Endothelial cell of umbilical vein (primary cell): Measurements from ENCODE around the gene CCDC14. TPM values are rescaled to one million over a fixed set of nuclear protein-coding genes. Genes with fewer than 3 reads are reported as not detected.
A peak's percentile ranks its signal among the peaks of the same experiment; 100 is the strongest.
"Not testable (repeated sequence)": the region's sequence is repeated elsewhere in the genome, so short reads cannot be mapped to it uniquely, and the experiment has no call there.

Experiments
- BruUV-seq: library from RNA; stranded (reverse); fragments of 400-500 nt; replicated peaks from 2 replicates; lab custom pipeline; 2021; lab: Mats Ljungman, UMichigan
- CTCF ChIA-PET: fragments of 300-600, 350-600 bp; sonication (Branson Sonifier 250); formaldehyde crosslinking; loops from one replicate; lab custom pipeline; 2021; ENCODE audit warnings: antibody characterized with exemption, inconsistent platforms; lab: Charles Lee
- POLR2A ChIA-PET: fragments of 300-600, 350-600 bp; sonication (Branson Sonifier 250); formaldehyde crosslinking; loops from one replicate; lab custom pipeline; 2021; ENCODE audit warnings: antibody characterized with exemption, inconsistent platforms; lab: Charles Lee
- DNase-seq: peaks from one replicate; pipeline ENCODE4 v3.0.0-alpha.2; 2011; ENCODE audit warnings: low read depth, low spot score
- FAIRE-seq: peaks from 2 replicates; lab custom pipeline; 2011; peaks lifted over from hg19 to GRCh38; lab: Jason Lieb, UNC
- H2AFZ ChIP-seq: 2 replicates; pipeline ENCODE4 v1.6.0; 2012; ENCODE audit warnings: low read depth, low read length, control low read depth, inconsistent platforms
- H3K27ac ChIP-seq: 2 replicates; pipeline ENCODE4 v1.5.1; 2011; ENCODE audit warnings: low read depth, mild to moderate bottlenecking, control low read depth, low read length, moderate library complexity; ENCODE audit not compliant: insufficient read depth
- H3K27me3 ChIP-seq, 2 experiments: 2 replicates each; pipeline versions ENCODE4 v1.6.0 to v1.6.1; 2011; ENCODE audit warnings: low read length in 2 of 2, mixed read lengths in 1 of 2; ENCODE audit not compliant: control insufficient read depth in 2 of 2, insufficient read depth in 2 of 2
- H3K36me3 ChIP-seq, 2 experiments: 2 replicates in 1 of 2; 3 replicates in 1 of 2; pipeline ENCODE4 v1.5.1; 2011; ENCODE audit warnings: low read length in 2 of 2, mild to moderate bottlenecking in 1 of 2, moderate library complexity in 1 of 2; ENCODE audit not compliant: control insufficient read depth in 2 of 2, insufficient read depth in 2 of 2; ENCODE audit errors: extremely low read depth in 1 of 2
- H3K4me1 ChIP-seq: 3 replicates; pipeline ENCODE4 v1.5.1; 2011; ENCODE audit warnings: mild to moderate bottlenecking, low read length; ENCODE audit not compliant: control insufficient read depth, insufficient read depth; ENCODE audit errors: extremely low read depth
- H3K4me2 ChIP-seq: 2 replicates; pipeline ENCODE4 v1.6.1; 2011; ENCODE audit warnings: low read length, control low read depth, mixed read lengths; ENCODE audit not compliant: insufficient read depth
- H3K4me3 ChIP-seq, 3 experiments: fragments of 200-600 bp in 1 of 3; sonication (generic), shearing (Covaris generic) in 1 of 3; replicated peaks in 1 of 3; 2 replicates each; pipeline ENCODE4 v1.5.1; 2011 to 2016; ENCODE audit warnings: control low read depth in 3 of 3, low read length in 3 of 3, mild to moderate bottlenecking in 2 of 3, inconsistent platforms in 1 of 3, low read depth in 1 of 3, moderate library complexity in 1 of 3; ENCODE audit not compliant: insufficient read depth in 1 of 3
- H3K79me2 ChIP-seq: 2 replicates; pipeline ENCODE4 v1.6.0; 2012; ENCODE audit warnings: low read length, inconsistent platforms; ENCODE audit not compliant: control insufficient read depth, insufficient read depth
- H3K9ac ChIP-seq: replicated peaks from 2 replicates; pipeline ENCODE3; 2011; ENCODE audit warnings: low read length, control low read depth; ENCODE audit not compliant: insufficient read depth; ENCODE audit errors: extremely low read depth
- H3K9me1 ChIP-seq: replicated peaks from 3 replicates; pipeline ENCODE4 v1.6.0; 2011; ENCODE audit warnings: mild to moderate bottlenecking, low read length; ENCODE audit not compliant: control insufficient read depth, insufficient read depth; ENCODE audit errors: extremely low read depth
- H3K9me3 ChIP-seq: replicated peaks from 2 replicates; pipeline ENCODE4 v1.5.1; 2012; ENCODE audit warnings: low read length, inconsistent platforms; ENCODE audit not compliant: control insufficient read depth, insufficient read depth
- H4K20me1 ChIP-seq: replicated peaks from 2 replicates; pipeline ENCODE3; 2011; ENCODE audit warnings: mild to moderate bottlenecking, low read length; ENCODE audit not compliant: control insufficient read depth, insufficient read depth; ENCODE audit errors: extremely low read depth
- CTCF ChIP-seq, 2 donors: IDR thresholded peaks; 1 replicate in 1 of 2; 2 replicates in 1 of 2; pipeline ENCODE4 v1.5.1; 2011; ENCODE audit warnings: low read length in 2 of 2, mild to moderate bottlenecking in 2 of 2, moderate library complexity in 2 of 2, control low read depth in 1 of 2, inconsistent platforms in 1 of 2, low read depth in 1 of 2; ENCODE audit not compliant: insufficient read depth in 1 of 2; ENCODE audit errors: extremely low read depth in 1 of 2
- EZH2 ChIP-seq: IDR thresholded peaks from 2 replicates; pipeline ENCODE4 v1.6.1; 2012; ENCODE audit warnings: borderline replicate concordance, low read depth, mild to moderate bottlenecking, moderate library complexity, low read length, inconsistent platforms; ENCODE audit not compliant: severe bottlenecking
- FOS ChIP-seq: IDR thresholded peaks from 2 replicates; pipeline ENCODE4 v1.6.1; 2011; ENCODE audit warnings: mild to moderate bottlenecking, low read length, moderate library complexity, borderline replicate concordance; ENCODE audit not compliant: insufficient read depth
- GATA2 ChIP-seq: IDR thresholded peaks from 2 replicates; pipeline ENCODE4 v1.7.0; 2011; ENCODE audit warnings: low read depth, mild to moderate bottlenecking, moderate library complexity, mixed read lengths, low read length; ENCODE audit not compliant: insufficient read length, insufficient read depth
- JUN ChIP-seq: IDR thresholded peaks from 2 replicates; pipeline ENCODE4 v1.6.1; 2011; ENCODE audit warnings: borderline replicate concordance, low read depth; ENCODE audit not compliant: insufficient read length, insufficient read depth
- MYC ChIP-seq: IDR thresholded peaks from one replicate; pipeline ENCODE4 v1.6.1; 2011; ENCODE audit warnings: mild to moderate bottlenecking, low read depth, low read length
- POLR2A ChIP-seq: IDR thresholded peaks from 2 replicates; pipeline ENCODE4 v1.6.1; 2012; ENCODE audit warnings: low read depth, mild to moderate bottlenecking, control low read depth, low read length
- POLR2AphosphoS5 ChIP-seq: IDR thresholded peaks from 2 replicates; pipeline ENCODE4 v1.6.1; 2012; ENCODE audit warnings: low read depth, mild to moderate bottlenecking, control low read depth, low read length, moderate library complexity; ENCODE audit not compliant: insufficient read depth
- dilution Hi-C: fragments of 300-500 bp; cut with MboI; formaldehyde crosslinking; loops from one replicate; pipeline ENCODE4 v1.15.0; 2019; ENCODE audit warnings: low sequenced_read_pairs; ENCODE audit not compliant: extremely low pct_ligation_motif_present
- intact Hi-C: fragments of 100-400 bp; cut with micrococcal nuclease; formaldehyde crosslinking; loops from one replicate; pipeline ENCODE4 v1.10.0; 2022
- polyA plus RNA-seq, 4 experiments: library from polyadenylated mRNA; depleted of rRNA in 3 of 4; stranded (reverse) in 3 of 4; unstranded in 1 of 4; fragments of >200 nt; gene quantifications; 2 replicates each; pipeline versions ENCODE4 v1.2.1 to v1.2.3, GENCODE V29; 2011 to 2012; ENCODE audit warnings: missing spikeins in 1 of 4
- total RNA-seq: library from RNA; stranded (reverse); gene quantifications from 2 replicates; pipeline ENCODE4 v1.2.3, GENCODE V29; 2021
- TF ChIP-seq, protein P1 (sequence below): IDR thresholded peaks from 2 replicates; pipeline ENCODE4 v1.6.1; 2011; ENCODE audit not compliant: insufficient read depth, insufficient read length

The CCDC14 gene
- total and polyA plus RNA-seq, 2 donors (not counting 3 experiments of a cell fraction or from before 2014, with no cell fraction given) = 47.5 to 55.3 TPM

GRCh38 chr3:124007186-124007585 lies 46.2 kb upstream of the CCDC14 start:
- Histone ChIP-seq H4K20me1 (no peaks in the 10 kb centered on the region), H3K4me2 (no peak overlapping the region), H3K36me3 (no peaks in the 10 kb centered on the region), H3K9ac (no peak overlapping the region), H3K27ac (no peak overlapping the region), H3K27me3 (peaks cover 1 to 14% of the 10 kb centered on the region in 2 experiments), H3K4me1 (no peaks in the 10 kb centered on the region), H3K9me3 (no peaks in the 10 kb centered on the region), H3K9me1 (no peaks in the 10 kb centered on the region), H2AFZ (no peak overlapping the region), H3K79me2 (no peaks in the 10 kb centered on the region), H3K4me3 (no peak overlapping the region)
- dilution Hi-C loops = no loop called here
- no peak for FAIRE-seq
- BruUV-seq = no TSS peak
- TF ChIP-seq GATA2 (no peak), JUN (no peak), FOS (no peak), POLR2A (no peak), CTCF (IDR thresholded peaks at IDR 0.05; ENCODE audit: extremely low read depth in 1 of 2, insufficient read depth in 1 of 2, low read depth in 1 of 2, low read length in 2 of 2) (no peak), POLR2AphosphoS5 (no peak), MYC (no peak), EZH2 (no peak)
- TF ChIP-seq, protein P1, sequence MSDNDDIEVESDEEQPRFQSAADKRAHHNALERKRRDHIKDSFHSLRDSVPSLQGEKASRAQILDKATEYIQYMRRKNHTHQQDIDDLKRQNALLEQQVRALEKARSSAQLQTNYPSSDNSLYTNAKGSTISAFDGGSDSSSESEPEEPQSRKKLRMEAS = no peak
- CTCF ChIA-PET = interaction anchor here (0.9 kb wide), 1 partner anchor 354 kb away, joined by 3 read pairs; no protein-coding TSS in a partner anchor
- POLR2A ChIA-PET = no interaction called here
- intact Hi-C loops = no loop called here
- no peak for DNase-seq

- H3K9ac ChIP-seq, H3K27ac ChIP-seq, H2AFZ ChIP-seq, H3K4me1 ChIP-seq, DNase-seq, dilution Hi-C loops, POLR2A ChIA-PET, BruUV-seq, H3K4me2 ChIP-seq, H3K79me2 ChIP-seq, H3K36me3 ChIP-seq, H3K9me1 ChIP-seq, H4K20me1 ChIP-seq, H3K4me3 ChIP-seq, intact Hi-C loops, H3K9me3 ChIP-seq: not testable (repeated sequence)
- peak; percentile 42 for FAIRE-seq
- peaks cover 10 to 33% of the 10 kb centered on the region in 2 experiments for H3K27me3 ChIP-seq
- CTCF ChIA-PET = interaction anchor here (1.1 kb wide), 1 partner anchor 13 kb away, joined by 3 read pairs; no protein-coding TSS in a partner anchor
Observed at GRCh38 chr3:124002405-124003079, 41.5 kb upstream of the CCDC14 start.
